Right lobe of liver (tissue), 4 donors: ENCODE data around the gene OBSL1.

Experiments used
- CTCF ChIP-seq, 4 donors: fragments of 200-600 bp in 3 of 4; fragments of 450-650 bp in 1 of 4; IDR thresholded peaks; one replicate each; pipeline versions ENCODE4 v1.5.1 to v1.8.0; 2016 to 2022; ENCODE audit warnings: antibody characterized with exemption in 4 of 4, mild to moderate bottlenecking in 2 of 4
- POLR2A ChIP-seq: fragments of 450-650 bp; IDR thresholded peaks from one replicate; pipeline ENCODE4 v1.6.1; 2017; ENCODE audit warnings: antibody characterized with exemption, mild to moderate bottlenecking
- donor health status: DM: no; HTN: no; CAD: no.
- donor health status: DM: no; HTN: no; CAD: no.
- donor health status: DM: no; HTN: yes; CAD: no.

GRCh38 chr2:219553168-219553417, 18.2 kb downstream of the OBSL1 start:
- TF ChIP-seq CTCF (IDR thresholded peaks at IDR 0.05) (no peak), POLR2A (no peak)
